Measurements from ENCODE around the gene NECTIN1.

DNA sequence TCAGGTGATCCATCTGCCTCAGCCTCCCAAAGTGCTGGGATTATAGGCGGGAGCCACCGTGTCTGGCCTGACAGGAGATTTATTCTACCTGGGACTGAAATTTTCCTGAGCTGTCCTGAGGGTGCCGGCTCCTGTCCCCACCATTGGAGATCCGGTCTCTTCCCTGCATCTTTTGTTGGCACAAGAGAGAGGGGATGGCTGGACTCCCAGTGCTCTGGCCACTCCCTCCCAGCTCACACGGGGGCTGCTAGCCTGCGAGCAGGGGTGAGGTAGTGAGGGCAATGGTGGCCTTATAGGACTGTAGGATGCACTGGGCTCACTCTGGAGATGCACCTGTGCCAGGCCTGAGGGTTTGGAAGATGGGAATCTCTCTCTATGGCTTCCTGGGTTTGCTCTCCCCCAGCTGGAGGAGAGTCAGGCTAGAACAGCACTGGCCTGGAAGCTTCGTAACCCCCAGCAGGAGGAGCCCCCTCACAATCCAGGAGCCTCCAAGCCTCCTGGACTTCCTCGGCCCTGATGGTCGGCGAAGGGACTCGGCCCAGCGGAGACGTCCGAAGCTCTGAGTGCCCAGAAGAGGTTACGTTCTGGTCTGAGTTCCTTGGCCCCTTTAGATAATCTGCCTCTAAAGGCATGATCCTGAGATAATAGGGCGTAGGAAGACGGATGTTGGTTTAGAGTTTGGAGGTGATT, 106.4 kb downstream of the NECTIN1 start:
- TF ChIP-seq, protein P1, sequence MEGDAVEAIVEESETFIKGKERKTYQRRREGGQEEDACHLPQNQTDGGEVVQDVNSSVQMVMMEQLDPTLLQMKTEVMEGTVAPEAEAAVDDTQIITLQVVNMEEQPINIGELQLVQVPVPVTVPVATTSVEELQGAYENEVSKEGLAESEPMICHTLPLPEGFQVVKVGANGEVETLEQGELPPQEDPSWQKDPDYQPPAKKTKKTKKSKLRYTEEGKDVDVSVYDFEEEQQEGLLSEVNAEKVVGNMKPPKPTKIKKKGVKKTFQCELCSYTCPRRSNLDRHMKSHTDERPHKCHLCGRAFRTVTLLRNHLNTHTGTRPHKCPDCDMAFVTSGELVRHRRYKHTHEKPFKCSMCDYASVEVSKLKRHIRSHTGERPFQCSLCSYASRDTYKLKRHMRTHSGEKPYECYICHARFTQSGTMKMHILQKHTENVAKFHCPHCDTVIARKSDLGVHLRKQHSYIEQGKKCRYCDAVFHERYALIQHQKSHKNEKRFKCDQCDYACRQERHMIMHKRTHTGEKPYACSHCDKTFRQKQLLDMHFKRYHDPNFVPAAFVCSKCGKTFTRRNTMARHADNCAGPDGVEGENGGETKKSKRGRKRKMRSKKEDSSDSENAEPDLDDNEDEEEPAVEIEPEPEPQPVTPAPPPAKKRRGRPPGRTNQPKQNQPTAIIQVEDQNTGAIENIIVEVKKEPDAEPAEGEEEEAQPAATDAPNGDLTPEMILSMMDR (IDR thresholded peaks at IDR 0.05; ENCODE audit: low read depth, low read length, poor library complexity, severe bottlenecking), result no peak
- no peak for TF ChIP-seq EZH2phosphoT487 (IDR thresholded peaks at IDR 0.05; ENCODE audit: borderline replicate concordance, low read length)

Measured in DOHH2 (cell line).